BJ (cell line): ENCODE measurements around the gene SORCS2. TPM values are rescaled to one million over a fixed set of nuclear protein-coding genes. Genes with fewer than 3 reads are reported as not detected.

Experiments used
- CTCF ChIA-PET: fragments of 350-600 bp; formaldehyde crosslinking; extraction: SDS; loops from one replicate; lab custom pipeline; 2021; ENCODE audit warnings: antibody characterized with exemption, inconsistent platforms; lab: Yijun Ruan, JAX
- POLR2A ChIA-PET: fragments of 300-600 bp; sonication (Branson Sonifier 250); formaldehyde crosslinking; extraction: SDS; loops from one replicate; lab custom pipeline; 2021; ENCODE audit warnings: antibody characterized with exemption; lab: Charles Lee
- DNase-seq: peaks from one replicate; pipeline ENCODE4 v3.0.0-alpha.2; 2011; ENCODE audit warnings: low read depth
- H3K27me3 ChIP-seq: 2 replicates; pipeline ENCODE4 v1.6.0; 2011; ENCODE audit warnings: low read length; ENCODE audit not compliant: control insufficient read depth, insufficient read depth
- H3K36me3 ChIP-seq: 2 replicates; pipeline ENCODE4 v1.5.1; 2011; ENCODE audit warnings: low read length; ENCODE audit not compliant: control insufficient read depth, insufficient read depth
- H3K4me3 ChIP-seq: 2 replicates; pipeline ENCODE4 v1.5.1; 2011; ENCODE audit warnings: low read depth, mild to moderate bottlenecking, control low read depth, low read length
- polyA plus RNA-seq: library from polyadenylated mRNA; depleted of rRNA; stranded (reverse); fragments of >200 nt; gene quantifications from 2 replicates; pipeline ENCODE4 v1.2.3, GENCODE V29; 2011
- TF ChIP-seq, protein P1 (sequence below): IDR thresholded peaks from 2 replicates; pipeline ENCODE4 v1.5.1; 2011; ENCODE audit warnings: low read depth, mild to moderate bottlenecking, control low read depth, inconsistent platforms, low read length, moderate library complexity; ENCODE audit not compliant: insufficient read depth

The SORCS2 gene
- polyA plus RNA-seq, 1 experiment: 0.63 TPM

DNA sequence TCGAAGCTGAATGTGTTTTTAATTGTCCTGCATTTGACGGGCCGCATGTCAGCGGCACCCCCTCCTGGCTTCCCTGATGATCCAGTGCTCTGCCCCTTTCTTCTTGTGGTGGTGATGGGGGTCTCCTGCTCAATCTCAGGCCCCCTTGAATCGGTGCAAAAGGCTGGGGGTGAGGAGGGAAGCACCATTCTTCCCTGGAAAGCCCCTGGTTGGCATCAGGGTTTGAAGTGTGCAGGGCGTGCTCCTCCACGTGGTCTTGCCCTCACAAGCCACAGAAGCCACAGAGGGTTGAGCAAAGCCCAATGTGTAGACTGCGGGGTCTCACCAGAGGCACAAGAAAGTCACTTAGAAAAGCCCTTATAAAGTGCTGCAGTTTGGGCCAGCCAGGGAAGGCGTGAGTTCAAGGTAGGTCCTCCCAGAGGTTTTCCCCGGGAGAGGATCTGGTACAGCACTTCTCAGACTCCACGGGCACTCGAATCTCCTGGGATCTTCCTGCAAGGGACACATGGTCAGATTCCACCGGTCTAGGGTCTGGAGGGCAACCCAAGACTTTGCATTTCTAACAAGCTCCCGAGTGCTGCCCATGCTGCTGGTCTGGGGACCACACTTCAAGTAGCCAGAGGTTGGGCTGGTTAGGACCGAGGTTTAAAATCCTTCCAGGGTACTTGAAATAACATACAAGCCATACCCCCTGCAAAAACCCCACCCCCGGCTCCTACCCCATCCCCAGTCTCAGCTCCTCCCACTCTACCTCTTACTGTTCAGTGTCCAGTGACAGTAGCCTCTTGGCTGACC lies 207.3 kb downstream of the SORCS2 start:
- DNase-seq: no peak
- TF ChIP-seq, protein P1, sequence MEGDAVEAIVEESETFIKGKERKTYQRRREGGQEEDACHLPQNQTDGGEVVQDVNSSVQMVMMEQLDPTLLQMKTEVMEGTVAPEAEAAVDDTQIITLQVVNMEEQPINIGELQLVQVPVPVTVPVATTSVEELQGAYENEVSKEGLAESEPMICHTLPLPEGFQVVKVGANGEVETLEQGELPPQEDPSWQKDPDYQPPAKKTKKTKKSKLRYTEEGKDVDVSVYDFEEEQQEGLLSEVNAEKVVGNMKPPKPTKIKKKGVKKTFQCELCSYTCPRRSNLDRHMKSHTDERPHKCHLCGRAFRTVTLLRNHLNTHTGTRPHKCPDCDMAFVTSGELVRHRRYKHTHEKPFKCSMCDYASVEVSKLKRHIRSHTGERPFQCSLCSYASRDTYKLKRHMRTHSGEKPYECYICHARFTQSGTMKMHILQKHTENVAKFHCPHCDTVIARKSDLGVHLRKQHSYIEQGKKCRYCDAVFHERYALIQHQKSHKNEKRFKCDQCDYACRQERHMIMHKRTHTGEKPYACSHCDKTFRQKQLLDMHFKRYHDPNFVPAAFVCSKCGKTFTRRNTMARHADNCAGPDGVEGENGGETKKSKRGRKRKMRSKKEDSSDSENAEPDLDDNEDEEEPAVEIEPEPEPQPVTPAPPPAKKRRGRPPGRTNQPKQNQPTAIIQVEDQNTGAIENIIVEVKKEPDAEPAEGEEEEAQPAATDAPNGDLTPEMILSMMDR: no peak
- ChIA-PET CTCF (no interaction called here), POLR2A (no interaction called here)
- Histone ChIP-seq H3K4me3 (no peak overlapping the region), H3K27me3 (peaks cover 7% of the 10 kb centered on the region), H3K36me3 (no peaks in the 10 kb centered on the region)

DNA sequence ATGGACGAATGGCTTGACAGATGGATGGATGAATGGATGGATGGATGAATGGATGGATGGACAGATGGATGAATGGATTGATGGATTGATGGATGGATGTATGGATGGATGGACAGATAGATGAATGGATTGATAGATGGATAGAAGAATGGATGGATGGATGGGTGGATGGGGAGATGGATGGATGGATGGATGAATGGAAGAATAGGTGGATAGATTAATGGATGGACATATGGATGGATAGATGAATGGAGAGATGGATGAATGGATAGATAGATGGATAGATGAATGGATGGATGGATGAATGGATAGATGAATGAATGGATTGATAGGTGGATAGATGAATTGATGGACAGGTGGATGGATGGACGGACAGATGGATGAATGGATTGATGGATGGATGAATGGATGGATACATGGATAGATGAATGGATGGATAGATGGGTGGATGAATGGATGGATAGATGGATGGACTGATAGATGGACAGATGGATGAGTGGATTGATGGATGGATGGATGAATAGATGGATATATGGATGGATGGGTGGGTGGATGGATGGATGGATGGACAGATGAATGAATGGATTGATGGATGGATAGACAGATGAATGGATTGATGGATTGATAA lies 208.4 kb downstream of the SORCS2 start:
- CTCF ChIA-PET: no interaction called here
- Histone ChIP-seq H3K27me3 (peaks cover 5% of the 10 kb centered on the region), H3K36me3 (no peaks in the 10 kb centered on the region), H3K4me3 (no peak overlapping the region)
- POLR2A ChIA-PET: no interaction called here
- DNase-seq: no peak
- TF ChIP-seq, protein P1: no peak

DNA sequence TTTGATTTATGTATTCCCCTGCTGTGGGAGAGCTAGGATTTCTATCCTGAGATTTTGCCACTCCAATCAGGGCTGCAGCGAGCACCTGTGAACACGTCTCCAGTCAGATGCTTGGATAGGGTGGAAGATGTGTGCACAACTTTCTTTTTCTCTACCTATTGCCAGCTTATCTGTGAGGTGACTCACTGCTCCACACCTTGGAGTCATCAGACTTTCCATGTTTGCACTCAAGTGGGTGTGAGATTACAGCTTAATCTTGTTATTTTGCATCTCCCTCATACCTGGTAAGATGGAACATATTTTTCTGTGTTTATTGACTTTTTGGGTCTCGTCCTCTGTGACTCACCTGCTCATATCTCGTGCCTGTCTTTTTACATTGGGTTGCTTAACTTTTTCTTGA lies 210.2 kb downstream of the SORCS2 start:
- Histone ChIP-seq H3K27me3 (peaks cover 4% of the 10 kb centered on the region; the same call in 1 of the 2 replicates), H3K4me3 (no peak overlapping the region), H3K36me3 (no peaks in the 10 kb centered on the region)
- no peak for DNase-seq
- ChIA-PET CTCF (interaction anchor here (0.9 kb wide), 1 partner anchor 9 kb away, joined by 3 read pairs; no protein-coding TSS in a partner anchor), POLR2A (no interaction called here)
- TF ChIP-seq, protein P1: no peak

DNA sequence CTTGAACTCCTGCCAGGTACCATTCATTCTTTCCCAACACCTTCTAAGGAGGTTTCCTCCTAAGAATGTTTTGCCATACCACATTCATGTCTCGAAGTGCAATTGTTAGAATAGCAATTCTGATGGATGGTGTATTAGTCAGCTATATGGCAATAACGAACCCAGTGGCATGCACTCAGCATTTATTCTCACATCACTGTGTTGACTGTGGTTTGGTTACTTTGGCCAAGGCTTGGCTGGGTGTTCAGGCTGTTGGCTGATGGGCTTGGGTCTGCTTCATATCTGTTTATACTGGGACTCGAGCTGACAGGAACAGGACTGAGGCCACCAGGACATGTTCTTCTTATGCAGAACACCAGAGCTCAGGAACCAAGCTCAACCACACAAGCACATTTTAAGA lies 210.7 kb downstream of the SORCS2 start:
- Histone ChIP-seq H3K36me3 (no peaks in the 10 kb centered on the region), H3K4me3 (no peak overlapping the region), H3K27me3 (peaks cover 2% of the 10 kb centered on the region; the same call in 1 of the 2 replicates)
- DNase-seq: no peak
- POLR2A ChIA-PET: no interaction called here
- TF ChIP-seq, protein P1: no peak
- CTCF ChIA-PET: no interaction called here

DNA sequence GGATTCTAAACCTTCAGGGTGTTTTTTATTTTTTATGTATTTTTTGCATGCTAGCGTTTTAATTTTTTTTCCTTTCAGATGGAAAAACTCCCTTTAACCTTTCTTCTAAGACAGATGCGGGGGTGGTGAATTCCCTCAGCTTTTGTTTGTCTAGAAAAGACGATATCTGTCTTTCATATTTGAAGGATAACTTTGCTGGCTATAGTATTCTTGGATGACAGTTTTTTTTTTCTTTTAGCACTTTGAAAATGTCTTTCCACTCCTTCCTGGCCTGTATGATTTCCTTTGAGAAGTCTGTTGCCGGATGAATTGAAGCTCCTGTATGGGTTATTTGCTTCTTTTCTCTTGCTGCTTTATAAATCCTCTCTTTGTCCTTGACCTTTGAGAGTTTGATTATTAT lies 215.8 kb downstream of the SORCS2 start:
- no peaks in the 10 kb centered on the region for H3K36me3 ChIP-seq
- no peak for DNase-seq
- no peak overlapping the region for H3K4me3 ChIP-seq
- H3K27me3 ChIP-seq: peaks cover 2% of the 10 kb centered on the region; the same call in 1 of the 2 replicates
- POLR2A ChIA-PET: no interaction called here
- TF ChIP-seq, protein P1: no peak
- CTCF ChIA-PET: interaction anchor here (0.7 kb wide), 1 partner anchor 1218 kb away, joined by 3 read pairs; no protein-coding TSS in a partner anchor
